Hepatocyte (in vitro differentiated cells): ENCODE data around the gene PGBD4. TPM values are rescaled to one million over a fixed set of nuclear protein-coding genes. Genes with fewer than 3 reads are reported as not detected.

Source experiments
- DNase-seq: peaks from one replicate; pipeline ENCODE4 v3.0.0-alpha.2; 2016; ENCODE audit warnings: low spot score
- H2AFZ ChIP-seq: fragments of 200-600 bp; sonication (generic); 2 replicates; pipeline ENCODE4 v1.6.0; 2016; ENCODE audit warnings: antibody characterized with exemption, mild to moderate bottlenecking
- H3K27ac ChIP-seq: fragments of 200-600 bp; sonication (generic); 2 replicates; pipeline ENCODE4 v1.5.1; 2016; ENCODE audit warnings: mild to moderate bottlenecking
- H3K27me3 ChIP-seq: fragments of 200-600 bp; sonication (generic); 2 replicates; pipeline ENCODE4 v1.6.1; 2016
- H3K36me3 ChIP-seq: fragments of 200-600 bp; sonication (generic); replicated peaks from 2 replicates; pipeline ENCODE4 v1.5.1; 2016; ENCODE audit warnings: low read depth; ENCODE audit not compliant: insufficient read depth
- H3K4me1 ChIP-seq: fragments of 200-600 bp; sonication (generic); 2 replicates; pipeline ENCODE4 v1.5.1; 2016; ENCODE audit warnings: mild to moderate bottlenecking, moderate library complexity; ENCODE audit not compliant: insufficient read depth
- H3K4me2 ChIP-seq: fragments of 200-600 bp; sonication (generic); 2 replicates; pipeline ENCODE4 v1.6.0; 2016
- H3K4me3 ChIP-seq: fragments of 200-600 bp; sonication (generic); 2 replicates; pipeline ENCODE4 v1.5.1; 2016; ENCODE audit warnings: mild to moderate bottlenecking
- H3K79me2 ChIP-seq: fragments of 200-600 bp; sonication (generic); 2 replicates; pipeline ENCODE4 v1.6.0; 2017; ENCODE audit warnings: mild to moderate bottlenecking
- H3K9me2 ChIP-seq: fragments of 200-600 bp; sonication (generic); replicated peaks from 2 replicates; pipeline ENCODE4 v1.6.0; 2017; ENCODE audit warnings: mild to moderate bottlenecking; ENCODE audit not compliant: insufficient read depth
- H3K9me3 ChIP-seq: fragments of 200-600 bp; sonication (generic); 2 replicates; pipeline ENCODE4 v1.5.1; 2016; ENCODE audit warnings: low read depth, mild to moderate bottlenecking
- H4K20me1 ChIP-seq: fragments of 200-600 bp; sonication (generic); 2 replicates; pipeline ENCODE4 v1.6.0; 2016; ENCODE audit warnings: mild to moderate bottlenecking; ENCODE audit not compliant: insufficient read depth, poor library complexity, severe bottlenecking
- EZH2 ChIP-seq: fragments of 200-600 bp; sonication (generic); IDR thresholded peaks from 2 replicates; pipeline ENCODE4 v1.6.1; 2016; ENCODE audit warnings: antibody characterized with exemption, mild to moderate bottlenecking, borderline replicate concordance
- EZH2phosphoT487 ChIP-seq: fragments of 200-600 bp; sonication (generic); IDR thresholded peaks from one replicate; pipeline ENCODE4 v1.6.1; 2018; ENCODE audit warnings: antibody characterized with exemption, mild to moderate bottlenecking, low read depth, moderate library complexity; ENCODE audit not compliant: unreplicated experiment, severe bottlenecking
- WGBS: methylation state at CpG from one replicate; pipeline ENCODE4 v1.1.6; 2016; ENCODE audit warnings: low lambda C conversion rate; ENCODE audit errors: missing lambda C conversion rate; 5-methylcytosine and 5-hydroxymethylcytosine counted together
- polyA plus RNA-seq: library from polyadenylated mRNA; unstranded; fragments of >200 nt; fragmentation: Nextera tagmentation; extraction: Ambion mirVana; gene quantifications from 2 replicates; pipeline ENCODE4 v1.2.1, GENCODE V29; 2016
- total RNA-seq: library from RNA; depleted of rRNA; stranded (reverse); fragments of >200 nt; gene quantifications from 2 replicates; pipeline ENCODE4 v1.2.3, GENCODE V29; 2014
- TF ChIP-seq, protein P1 (sequence below): fragments of 200-600 bp; sonication (generic); IDR thresholded peaks from 2 replicates; pipeline ENCODE4 v1.5.1; 2016; ENCODE audit warnings: antibody characterized with exemption, mild to moderate bottlenecking; ENCODE audit not compliant: poor library complexity

The PGBD4 gene
- total and polyA plus RNA-seq, 2 experiments from 2014 or later: 0.56 to 2.0 TPM

DNA sequence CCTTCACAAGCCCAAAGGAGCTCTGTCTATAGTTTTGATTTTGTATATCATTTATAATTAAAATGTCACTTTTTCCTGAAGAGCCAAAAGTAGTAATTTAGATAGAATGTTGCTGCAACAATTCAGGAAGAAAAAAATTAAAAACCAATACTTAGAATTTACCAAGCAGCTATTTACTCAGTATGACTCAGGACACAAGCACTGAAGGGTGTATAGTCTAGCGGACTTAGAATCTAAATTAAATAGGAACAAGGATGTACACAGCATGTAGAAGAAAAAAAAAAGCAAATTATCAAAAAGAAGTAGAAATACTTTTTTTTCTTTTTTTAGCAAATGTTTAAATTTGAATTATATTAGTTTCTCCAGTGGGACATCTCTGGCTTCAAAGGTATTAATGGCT is 31.6 kb downstream of the PGBD4 start:
- no peaks in the 10 kb centered on the region for H3K36me3 ChIP-seq
- no peaks in the 10 kb centered on the region for H3K4me1 ChIP-seq
- H3K9me3 ChIP-seq: no peaks in the 10 kb centered on the region
- no peaks in the 10 kb centered on the region for H3K27me3 ChIP-seq
- no peak for DNase-seq
- H4K20me1 ChIP-seq: no peaks in the 10 kb centered on the region
- 83% methylated on average over 1 of the region's 1 CpG for WGBS
- TF ChIP-seq EZH2phosphoT487 (no peak), EZH2 (no peak)
- TF ChIP-seq, protein P1, sequence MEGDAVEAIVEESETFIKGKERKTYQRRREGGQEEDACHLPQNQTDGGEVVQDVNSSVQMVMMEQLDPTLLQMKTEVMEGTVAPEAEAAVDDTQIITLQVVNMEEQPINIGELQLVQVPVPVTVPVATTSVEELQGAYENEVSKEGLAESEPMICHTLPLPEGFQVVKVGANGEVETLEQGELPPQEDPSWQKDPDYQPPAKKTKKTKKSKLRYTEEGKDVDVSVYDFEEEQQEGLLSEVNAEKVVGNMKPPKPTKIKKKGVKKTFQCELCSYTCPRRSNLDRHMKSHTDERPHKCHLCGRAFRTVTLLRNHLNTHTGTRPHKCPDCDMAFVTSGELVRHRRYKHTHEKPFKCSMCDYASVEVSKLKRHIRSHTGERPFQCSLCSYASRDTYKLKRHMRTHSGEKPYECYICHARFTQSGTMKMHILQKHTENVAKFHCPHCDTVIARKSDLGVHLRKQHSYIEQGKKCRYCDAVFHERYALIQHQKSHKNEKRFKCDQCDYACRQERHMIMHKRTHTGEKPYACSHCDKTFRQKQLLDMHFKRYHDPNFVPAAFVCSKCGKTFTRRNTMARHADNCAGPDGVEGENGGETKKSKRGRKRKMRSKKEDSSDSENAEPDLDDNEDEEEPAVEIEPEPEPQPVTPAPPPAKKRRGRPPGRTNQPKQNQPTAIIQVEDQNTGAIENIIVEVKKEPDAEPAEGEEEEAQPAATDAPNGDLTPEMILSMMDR: no peak
- no peak overlapping the region for H2AFZ ChIP-seq
- H3K4me2 ChIP-seq: no peak overlapping the region
- H3K79me2 ChIP-seq: no peaks in the 10 kb centered on the region
- no peak overlapping the region for H3K4me3 ChIP-seq
- no peak overlapping the region for H3K27ac ChIP-seq
- H3K9me2 ChIP-seq: no peaks in the 10 kb centered on the region

DNA sequence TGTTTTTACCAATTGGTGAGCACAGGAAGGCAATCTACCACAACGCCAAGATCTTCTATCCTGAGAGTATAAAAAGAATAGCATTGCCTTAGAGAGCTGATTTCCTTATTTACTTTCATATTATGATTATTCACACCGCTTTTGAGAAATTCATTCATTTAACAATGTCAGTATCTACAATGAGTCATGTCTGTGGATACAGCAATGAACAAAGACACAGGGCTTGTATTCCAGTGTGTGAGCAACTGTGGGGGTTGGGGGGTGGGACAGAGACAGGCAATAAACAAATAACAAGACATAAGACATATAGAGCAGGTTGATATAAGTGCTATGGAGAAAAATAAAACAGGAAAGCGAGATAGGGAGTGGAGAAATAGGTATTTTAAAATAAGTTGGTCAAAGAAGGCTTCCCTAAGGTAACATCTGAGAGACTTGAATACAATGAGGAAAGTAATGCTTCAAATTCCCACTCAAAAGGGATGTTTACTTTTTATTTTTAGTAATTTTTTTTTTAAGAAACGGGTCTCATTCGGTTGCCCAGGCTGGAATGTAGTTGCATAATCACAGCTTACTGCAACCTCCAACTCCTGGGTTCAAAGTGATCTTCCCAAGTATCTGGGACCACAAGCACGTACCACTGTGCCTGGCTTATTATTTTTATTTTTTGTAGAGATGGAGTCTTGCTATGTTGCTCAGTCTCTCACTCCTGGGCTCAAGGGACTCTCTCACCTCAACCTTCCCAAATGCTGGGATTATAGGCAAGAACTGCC is 45.7 kb downstream of the PGBD4 start:
- 74% methylated on average over 6 of the region's 6 CpGs for WGBS
- Histone ChIP-seq H3K27ac (no peak overlapping the region), H3K27me3 (no peaks in the 10 kb centered on the region), H3K4me1 (no peaks in the 10 kb centered on the region), H3K9me3 (no peaks in the 10 kb centered on the region), H3K4me3 (no peak overlapping the region), H4K20me1 (no peaks in the 10 kb centered on the region), H3K36me3 (no peaks in the 10 kb centered on the region), H2AFZ (no peak overlapping the region), H3K79me2 (no peaks in the 10 kb centered on the region), H3K4me2 (no peak overlapping the region), H3K9me2 (no peaks in the 10 kb centered on the region)
- no peak for DNase-seq
- TF ChIP-seq EZH2 (no peak), EZH2phosphoT487 (no peak)
- TF ChIP-seq, protein P1: no peak

DNA sequence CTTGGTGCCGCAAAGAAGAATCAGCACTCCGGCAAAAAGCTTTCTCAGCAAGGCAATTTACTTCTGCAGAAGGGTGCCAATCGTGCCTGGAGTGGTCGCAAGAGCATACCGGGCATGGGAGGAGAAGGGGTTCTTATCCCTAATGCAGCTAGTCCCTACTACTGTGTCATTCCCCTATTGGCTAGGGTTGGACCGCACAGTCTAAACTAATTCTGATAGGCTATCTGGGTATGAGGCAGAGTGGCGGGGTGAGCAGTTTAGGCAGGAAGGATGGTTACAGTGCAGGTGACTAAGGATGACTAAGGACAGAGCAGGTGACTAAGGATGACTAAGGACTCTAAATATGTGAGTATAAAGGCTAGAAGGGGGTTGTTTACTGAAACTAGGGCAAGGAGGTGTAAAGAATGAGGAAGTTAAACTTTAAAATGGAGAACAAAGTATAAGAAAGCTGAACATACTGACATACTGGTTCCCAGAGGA is 52.9 kb downstream of the PGBD4 start:
- DNase-seq: peak; percentile 74

More for the DNA sequence above, 52.9 kb downstream of the PGBD4 start:
- no peaks in the 10 kb centered on the region for H3K9me2 ChIP-seq
- H4K20me1 ChIP-seq: no peaks in the 10 kb centered on the region
- no peaks in the 10 kb centered on the region for H3K27me3 ChIP-seq
- no peak overlapping the region for H2AFZ ChIP-seq
- H3K4me1 ChIP-seq: no peaks in the 10 kb centered on the region
- no peaks in the 10 kb centered on the region for H3K79me2 ChIP-seq
- H3K36me3 ChIP-seq: no peaks in the 10 kb centered on the region
- H3K27ac ChIP-seq: peak overlapping the region; percentile 95
- no peaks in the 10 kb centered on the region for H3K9me3 ChIP-seq
- H3K4me2 ChIP-seq: peak overlapping the region; percentile 43
- no peak overlapping the region for H3K4me3 ChIP-seq
- TF ChIP-seq EZH2phosphoT487 (no peak), EZH2 (no peak)
- TF ChIP-seq, protein P1: no peak
- WGBS: 84% methylated on average over 7 of the region's 7 CpGs
